LNCAP (cell line): ENCODE results near the gene CEP44.

ENCODE experiments used
- TF ChIP-seq, protein P1 (sequence below): fragments of 450-650 bp; IDR thresholded peaks from 2 replicates; pipeline ENCODE4 v1.5.1; 2017; ENCODE audit warnings: mild to moderate bottlenecking

The CEP44 gene

DNA sequence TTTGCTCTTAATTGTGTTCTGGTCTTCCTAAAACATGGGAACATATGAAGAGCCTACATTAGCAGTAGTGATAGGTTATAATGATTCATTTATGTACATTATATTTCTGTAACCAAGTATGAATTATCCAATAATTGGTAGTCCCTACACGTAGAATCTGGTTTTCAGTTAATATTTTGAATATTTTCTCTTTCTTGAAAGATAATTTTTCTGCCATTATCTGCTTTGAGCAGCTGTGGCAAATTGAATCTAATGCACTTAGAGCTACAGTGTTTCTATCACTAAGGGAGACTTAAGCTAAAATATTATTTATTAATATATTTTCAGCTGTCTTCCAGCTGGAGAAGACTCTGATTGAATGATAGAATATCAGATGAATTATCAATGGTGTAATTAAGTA is 21.0 kb downstream of the CEP44 start:
- TF ChIP-seq, protein P1, sequence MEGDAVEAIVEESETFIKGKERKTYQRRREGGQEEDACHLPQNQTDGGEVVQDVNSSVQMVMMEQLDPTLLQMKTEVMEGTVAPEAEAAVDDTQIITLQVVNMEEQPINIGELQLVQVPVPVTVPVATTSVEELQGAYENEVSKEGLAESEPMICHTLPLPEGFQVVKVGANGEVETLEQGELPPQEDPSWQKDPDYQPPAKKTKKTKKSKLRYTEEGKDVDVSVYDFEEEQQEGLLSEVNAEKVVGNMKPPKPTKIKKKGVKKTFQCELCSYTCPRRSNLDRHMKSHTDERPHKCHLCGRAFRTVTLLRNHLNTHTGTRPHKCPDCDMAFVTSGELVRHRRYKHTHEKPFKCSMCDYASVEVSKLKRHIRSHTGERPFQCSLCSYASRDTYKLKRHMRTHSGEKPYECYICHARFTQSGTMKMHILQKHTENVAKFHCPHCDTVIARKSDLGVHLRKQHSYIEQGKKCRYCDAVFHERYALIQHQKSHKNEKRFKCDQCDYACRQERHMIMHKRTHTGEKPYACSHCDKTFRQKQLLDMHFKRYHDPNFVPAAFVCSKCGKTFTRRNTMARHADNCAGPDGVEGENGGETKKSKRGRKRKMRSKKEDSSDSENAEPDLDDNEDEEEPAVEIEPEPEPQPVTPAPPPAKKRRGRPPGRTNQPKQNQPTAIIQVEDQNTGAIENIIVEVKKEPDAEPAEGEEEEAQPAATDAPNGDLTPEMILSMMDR, result no peak

DNA sequence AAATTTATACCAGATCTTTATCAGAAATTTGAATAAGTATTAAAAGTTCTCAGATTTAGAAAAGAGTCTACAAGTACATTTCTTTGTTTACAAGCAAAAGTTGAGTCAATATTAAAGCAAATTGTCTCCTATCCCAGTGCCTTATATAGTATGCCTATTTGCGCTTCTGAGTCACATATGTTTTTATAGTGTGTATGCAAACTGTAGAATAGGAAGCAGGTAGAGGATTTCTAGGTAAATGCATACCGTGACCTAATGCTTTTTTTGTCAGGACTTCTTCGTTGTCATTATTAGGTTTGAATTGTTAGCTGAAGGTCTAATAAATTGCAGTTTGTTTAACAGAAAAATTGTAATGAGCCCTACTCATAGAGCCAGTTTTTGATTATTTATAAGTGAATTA is 22.2 kb downstream of the CEP44 start:
- TF ChIP-seq, protein P1, result no peak

DNA sequence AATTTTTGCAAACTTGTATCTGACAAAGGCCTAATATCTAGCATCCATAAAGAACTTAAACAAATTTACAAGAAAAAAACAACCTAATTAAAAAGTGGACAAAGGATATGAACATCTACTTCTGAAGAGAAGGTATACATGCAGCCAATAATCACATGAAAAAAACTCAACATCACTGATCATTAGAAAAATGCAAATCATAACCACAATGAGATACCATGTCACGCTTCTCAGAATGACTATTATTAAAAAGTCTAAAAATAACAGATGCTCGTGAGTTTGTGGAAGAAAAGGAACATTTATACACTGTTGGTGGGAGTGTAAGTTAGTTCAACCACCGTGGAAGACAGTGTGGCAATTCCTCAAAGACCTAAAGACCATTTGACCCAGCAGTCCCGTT is 24.0 kb downstream of the CEP44 start:
- TF ChIP-seq, protein P1, result no peak

DNA sequence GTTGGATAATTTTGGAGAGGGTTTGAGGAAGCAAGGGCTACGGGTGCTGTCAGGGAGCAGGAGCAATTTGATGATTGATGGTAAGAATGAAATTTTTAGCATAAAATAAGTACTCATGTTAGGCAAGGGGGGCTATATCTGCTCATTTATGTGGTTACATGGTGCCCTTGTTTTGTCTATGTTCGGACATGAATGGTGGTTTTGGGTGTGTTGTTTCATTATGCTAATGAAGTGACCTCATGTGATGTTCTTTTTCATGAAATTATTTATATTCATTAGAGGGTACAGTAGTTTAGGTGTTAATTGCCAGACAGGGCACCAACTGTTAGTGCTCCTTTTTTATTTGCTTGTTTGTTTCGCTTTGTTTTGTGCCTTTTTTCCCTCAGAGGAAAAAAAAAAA is 29.3 kb downstream of the CEP44 start:
- TF ChIP-seq, protein P1, result no peak

DNA sequence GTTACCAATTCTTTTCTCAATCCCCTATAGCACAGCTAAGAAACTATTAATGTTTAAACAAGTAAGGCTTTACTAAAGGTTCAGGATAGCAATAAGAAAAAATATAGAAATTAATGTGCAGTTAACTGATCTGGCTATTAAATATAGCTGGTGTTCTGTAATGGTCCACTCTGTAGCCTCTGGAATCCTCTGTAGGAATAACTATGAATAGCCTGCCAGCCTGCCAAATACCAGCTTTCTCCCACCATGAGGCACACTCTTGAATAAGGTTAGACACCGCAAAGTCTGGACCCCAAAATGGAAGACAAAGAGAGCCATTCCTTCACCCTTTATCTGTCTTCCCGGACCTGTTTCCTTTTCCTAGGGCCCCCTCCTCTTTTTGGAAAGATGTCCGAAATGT is 30.6 kb downstream of the CEP44 start:
- TF ChIP-seq, protein P1, result no peak

DNA sequence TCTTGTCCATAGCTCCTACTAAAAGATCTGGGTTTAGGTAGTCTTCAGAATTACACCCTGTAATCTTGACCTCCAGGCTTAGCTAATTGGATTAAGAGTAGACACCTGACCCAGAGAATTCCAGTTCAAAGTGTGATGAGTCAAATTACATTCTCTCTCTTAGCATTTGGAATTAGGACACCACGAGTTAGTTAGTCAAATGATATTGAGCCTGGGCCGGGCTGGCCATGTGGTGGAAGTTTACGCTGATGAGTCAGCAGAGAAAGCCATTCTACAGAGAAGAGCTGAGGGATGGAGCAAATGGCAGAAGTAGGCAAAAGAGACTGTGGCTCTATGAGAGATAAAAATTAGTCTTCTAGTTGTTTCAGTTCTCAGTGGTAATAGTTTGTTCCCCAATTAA is 31.1 kb downstream of the CEP44 start:
- TF ChIP-seq, protein P1, result no peak

DNA sequence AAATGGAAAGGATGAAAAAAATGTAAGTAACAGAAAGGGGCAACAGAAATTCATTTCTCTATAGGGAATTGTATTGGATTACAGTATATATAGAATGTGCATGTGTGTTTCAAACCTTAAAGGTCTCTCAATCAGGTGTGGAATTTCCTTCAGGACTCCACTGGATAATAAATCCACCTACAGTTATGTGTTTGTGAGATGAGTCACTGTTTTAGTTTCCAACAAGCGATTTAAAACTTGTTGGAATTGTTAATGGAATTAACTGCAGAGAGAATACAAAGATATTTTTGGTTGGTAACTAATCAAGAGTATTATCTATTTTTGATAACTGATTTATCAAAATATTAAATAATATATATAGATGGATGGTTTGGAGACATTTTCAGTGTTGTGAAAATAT is 32.8 kb downstream of the CEP44 start:
- TF ChIP-seq, protein P1, result no peak

DNA sequence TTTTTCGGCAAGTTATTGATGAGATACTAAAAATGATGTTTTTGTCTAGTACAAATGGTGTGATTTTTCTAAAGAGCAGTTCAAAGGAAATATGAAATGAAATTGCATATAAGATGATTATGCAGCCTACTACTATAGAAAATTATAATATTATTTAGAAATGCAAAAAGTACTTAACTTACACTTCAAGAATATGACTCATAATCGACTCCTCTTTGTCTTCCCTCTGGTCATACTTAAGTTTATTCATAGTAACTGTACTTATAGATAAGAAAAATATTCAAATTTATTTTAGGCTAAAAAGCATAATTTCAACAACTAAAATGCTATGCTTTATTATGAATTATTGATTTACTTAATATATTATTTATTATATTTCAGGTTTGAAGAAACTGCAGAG is 33.2 kb downstream of the CEP44 start:
- TF ChIP-seq, protein P1, result no peak
